Suprapubic skin (tissue), 3 donors: ENCODE data around the gene CAD.

Experiments used
- EP300 ChIP-seq: sonication (generic); formaldehyde crosslinking; IDR thresholded peaks from one replicate; pipeline ENCODE4 v1.6.1; 2017; ENCODE audit warnings: antibody characterized with exemption
- POLR2A ChIP-seq, 2 donors: fragments of 450-650 bp; IDR thresholded peaks; one replicate each; pipeline ENCODE4 v1.6.1; 2017; ENCODE audit warnings: antibody characterized with exemption in 2 of 2, mild to moderate bottlenecking in 2 of 2, moderate library complexity in 2 of 2
- TF ChIP-seq, protein P1 (sequence below), 2 donors: fragments of 200-600 bp in 1 of 2; fragments of 450-650 bp in 1 of 2; sonication (generic) in 1 of 2; IDR thresholded peaks; one replicate each; pipeline ENCODE4 v1.5.1; 2016 to 2019; ENCODE audit warnings: antibody characterized with exemption in 2 of 2, mild to moderate bottlenecking in 1 of 2, moderate library complexity in 1 of 2

DNA sequence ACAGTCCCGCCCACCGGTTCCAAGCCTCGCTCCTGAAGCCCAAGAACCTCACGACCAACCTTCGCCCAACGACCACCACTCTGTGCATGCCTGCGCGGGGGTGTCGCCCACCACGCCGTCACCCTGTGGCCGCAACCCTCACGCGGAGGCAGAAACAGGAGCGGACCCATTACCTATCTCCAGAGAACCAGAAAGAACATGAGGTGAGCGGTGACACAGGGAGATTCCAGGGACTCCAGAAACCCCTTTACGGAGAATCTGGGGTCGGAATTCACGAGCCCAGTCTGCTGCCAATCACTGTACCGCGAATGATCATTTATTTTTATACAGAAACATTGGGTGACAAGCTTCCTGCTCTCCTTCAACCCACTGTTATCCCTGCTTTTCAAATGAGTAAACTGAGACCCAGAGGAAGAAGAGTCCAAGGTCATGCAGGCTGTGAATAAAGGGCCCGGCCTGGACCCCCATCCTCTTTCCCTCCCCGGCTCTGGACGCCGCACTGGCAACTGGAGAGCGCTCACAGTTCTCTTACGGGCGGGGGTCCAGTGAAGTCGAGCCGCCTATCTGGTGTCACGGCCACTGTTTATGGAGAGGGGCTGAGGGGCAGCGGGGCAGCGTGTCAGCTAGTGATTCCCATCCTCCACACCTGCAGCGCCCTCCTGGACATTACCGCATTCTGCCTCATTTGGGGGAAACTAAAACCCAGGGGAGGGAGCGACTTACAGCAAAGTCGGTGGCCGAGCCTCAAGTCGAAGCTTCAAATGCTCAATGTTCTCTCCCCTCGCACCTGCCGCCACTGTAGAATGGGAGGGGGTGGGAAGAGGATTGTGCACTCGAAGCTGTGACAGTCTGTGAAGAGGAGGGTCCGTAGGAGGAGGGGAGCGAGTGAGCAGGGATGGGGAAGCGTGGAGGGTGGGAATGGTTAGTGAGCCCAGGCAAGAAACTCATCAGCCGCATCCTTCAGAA lies 46.4 kb downstream of the CAD start:
- TF ChIP-seq POLR2A (IDR thresholded peaks at IDR 0.05) (no peak), EP300 (no peak)
- TF ChIP-seq, protein P1, sequence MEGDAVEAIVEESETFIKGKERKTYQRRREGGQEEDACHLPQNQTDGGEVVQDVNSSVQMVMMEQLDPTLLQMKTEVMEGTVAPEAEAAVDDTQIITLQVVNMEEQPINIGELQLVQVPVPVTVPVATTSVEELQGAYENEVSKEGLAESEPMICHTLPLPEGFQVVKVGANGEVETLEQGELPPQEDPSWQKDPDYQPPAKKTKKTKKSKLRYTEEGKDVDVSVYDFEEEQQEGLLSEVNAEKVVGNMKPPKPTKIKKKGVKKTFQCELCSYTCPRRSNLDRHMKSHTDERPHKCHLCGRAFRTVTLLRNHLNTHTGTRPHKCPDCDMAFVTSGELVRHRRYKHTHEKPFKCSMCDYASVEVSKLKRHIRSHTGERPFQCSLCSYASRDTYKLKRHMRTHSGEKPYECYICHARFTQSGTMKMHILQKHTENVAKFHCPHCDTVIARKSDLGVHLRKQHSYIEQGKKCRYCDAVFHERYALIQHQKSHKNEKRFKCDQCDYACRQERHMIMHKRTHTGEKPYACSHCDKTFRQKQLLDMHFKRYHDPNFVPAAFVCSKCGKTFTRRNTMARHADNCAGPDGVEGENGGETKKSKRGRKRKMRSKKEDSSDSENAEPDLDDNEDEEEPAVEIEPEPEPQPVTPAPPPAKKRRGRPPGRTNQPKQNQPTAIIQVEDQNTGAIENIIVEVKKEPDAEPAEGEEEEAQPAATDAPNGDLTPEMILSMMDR (IDR thresholded peaks at IDR 0.05): no peak
